CD14-positive monocyte (primary cell): ENCODE measurements around the gene SPO11. TPM values are rescaled to one million over a fixed set of nuclear protein-coding genes. Genes with fewer than 3 reads are reported as not detected.

Experiments
- DNase-seq, 3 donors: peaks; one replicate each; pipeline ENCODE4 v3.0.0-alpha.2; 2011 to 2022
- H2AFZ ChIP-seq: 2 replicates; pipeline ENCODE4 v1.6.0; 2012; ENCODE audit warnings: mild to moderate bottlenecking, low read depth, low read length, inconsistent platforms; ENCODE audit not compliant: insufficient read depth, poor library complexity, severe bottlenecking
- H3K27ac ChIP-seq, 2 donors: 1 replicate in 1 of 2; 2 replicates in 1 of 2; pipeline ENCODE4 v1.5.1; 2012 to 2013; ENCODE audit warnings: low read length in 2 of 2, control low read depth in 1 of 2, inconsistent platforms in 1 of 2, low read depth in 1 of 2, mild to moderate bottlenecking in 1 of 2
- H3K27me3 ChIP-seq, 2 donors: one replicate each; pipeline versions ENCODE4 v1.6.0 to v1.6.1; 2011 to 2013; ENCODE audit warnings: low read length in 2 of 2; ENCODE audit not compliant: control insufficient read depth in 2 of 2, insufficient read depth in 2 of 2
- H3K36me3 ChIP-seq, 2 donors: replicated peaks in 1 of 2; 1 replicate in 1 of 2; 2 replicates in 1 of 2; pipeline versions ENCODE4 v1.5.1 to v1.6.1; 2012 to 2013; ENCODE audit warnings: low read length in 2 of 2, control low read depth in 1 of 2, inconsistent platforms in 1 of 2, mild to moderate bottlenecking in 1 of 2; ENCODE audit not compliant: insufficient read depth in 2 of 2, control insufficient read depth in 1 of 2
- H3K4me1 ChIP-seq, 2 donors: 1 replicate in 1 of 2; 2 replicates in 1 of 2; pipeline versions ENCODE4 v1.5.1 to v1.6.1; 2012 to 2013; ENCODE audit warnings: low read length in 2 of 2, control low read depth in 1 of 2, inconsistent platforms in 1 of 2, mild to moderate bottlenecking in 1 of 2, moderate library complexity in 1 of 2; ENCODE audit not compliant: insufficient read depth in 2 of 2, control insufficient read depth in 1 of 2
- H3K4me2 ChIP-seq: replicated peaks from 2 replicates; pipeline ENCODE3; 2012; ENCODE audit warnings: low read length, moderate library complexity, mild to moderate bottlenecking; ENCODE audit not compliant: poor library complexity, severe bottlenecking; ENCODE audit errors: extremely low read depth
- H3K4me3 ChIP-seq, 3 experiments: fragments of 200-600 bp in 1 of 3; sonication (generic) in 1 of 3; replicated peaks in 1 of 3; 1 replicate in 2 of 3; 2 replicates in 1 of 3; pipeline ENCODE4 v1.5.1; 2011 to 2013; ENCODE audit warnings: low read length in 3 of 3, mild to moderate bottlenecking in 3 of 3, control low read depth in 2 of 3, low read depth in 2 of 3, inconsistent platforms in 1 of 3, moderate library complexity in 1 of 3
- H3K79me2 ChIP-seq: 2 replicates; pipeline ENCODE4 v1.6.0; 2012; ENCODE audit warnings: mild to moderate bottlenecking, control low read depth, inconsistent platforms, low read length, moderate library complexity; ENCODE audit not compliant: insufficient read depth
- H3K9ac ChIP-seq: 2 replicates; pipeline ENCODE4 v1.6.0; 2017; ENCODE audit warnings: low read length, mild to moderate bottlenecking; ENCODE audit not compliant: insufficient read depth, poor library complexity, severe bottlenecking
- H3K9me3 ChIP-seq, 2 donors: replicated peaks in 1 of 2; 1 replicate in 1 of 2; 2 replicates in 1 of 2; pipeline versions ENCODE4 v1.5.1 to v1.6.1; 2012 to 2013; ENCODE audit warnings: low read length in 2 of 2, control low read depth in 1 of 2; ENCODE audit not compliant: control insufficient read depth in 1 of 2, insufficient read depth in 1 of 2
- H4K20me1 ChIP-seq: 2 replicates; pipeline ENCODE4 v1.6.0; 2012; ENCODE audit warnings: mild to moderate bottlenecking, low read length, control low read depth, moderate library complexity; ENCODE audit not compliant: insufficient read depth
- H3K27ac Mint-ChIP-seq, 7 donors: one replicate each; pipeline ENCODE4 v1.8.0; 2020; ENCODE audit warnings: mild to moderate bottlenecking in 7 of 7, mixed read lengths in 7 of 7, moderate library complexity in 6 of 7, inconsistent platforms in 2 of 7
- H3K27me3 Mint-ChIP-seq, 3 donors: one replicate each; pipeline ENCODE4 v1.8.0; 2021 to 2022; ENCODE audit warnings: low read depth in 3 of 3, mild to moderate bottlenecking in 3 of 3, mixed read lengths in 3 of 3, moderate library complexity in 3 of 3, inconsistent platforms in 1 of 3
- H3K36me3 Mint-ChIP-seq, 2 donors: one replicate each; pipeline ENCODE4 v1.8.0; 2020; ENCODE audit warnings: mixed read lengths in 2 of 2, inconsistent platforms in 1 of 2, mild to moderate bottlenecking in 1 of 2
- H3K4me1 Mint-ChIP-seq: one replicate; pipeline ENCODE4 v1.8.0; 2020; ENCODE audit warnings: mild to moderate bottlenecking, mixed read lengths
- H3K4me3 Mint-ChIP-seq, 2 donors: one replicate each; pipeline ENCODE4 v1.8.0; 2020; ENCODE audit warnings: mild to moderate bottlenecking in 2 of 2, mixed read lengths in 2 of 2, moderate library complexity in 1 of 2
- H3K9me3 Mint-ChIP-seq, 7 donors: one replicate each; pipeline ENCODE4 v1.8.0; 2020 to 2022; ENCODE audit warnings: mixed read lengths in 7 of 7, mild to moderate bottlenecking in 6 of 7, moderate library complexity in 6 of 7, inconsistent platforms in 2 of 7
- WGBS: methylation state at CpG from one replicate; pipeline ENCODE4 v1.1.5; 2013; ENCODE audit warnings: missing lambda C conversion rate; ENCODE audit not compliant: insufficient coverage; 5-methylcytosine and 5-hydroxymethylcytosine counted together
- intact Hi-C, 2 donors: fragments of 100-400 bp; cut with micrococcal nuclease; formaldehyde crosslinking; loops; one replicate each; pipeline versions ENCODE4 v1.15.0 to v1.15.1; 2023
- polyA plus RNA-seq, 3 donors: library from polyadenylated mRNA; depleted of rRNA in 1 of 3; unstranded in 2 of 3; stranded (reverse) in 1 of 3; fragments of 300-500 nt in 2 of 3; fragments of >200 nt in 1 of 3; fragmentation: Illumina TruSeq in 2 of 3; gene quantifications; 1 replicate in 2 of 3; 2 replicates in 1 of 3; pipeline ENCODE4 v1.2.3, GENCODE V29; 2012 to 2021
- TF ChIP-seq, protein P1 (sequence below): fragments of 200-600 bp; IDR thresholded peaks from one replicate; pipeline ENCODE4 v1.8.0; 2022; ENCODE audit warnings: antibody characterized with exemption, mild to moderate bottlenecking

SPO11 gene
- polyA plus RNA-seq, 3 donors: not detected

DNA sequence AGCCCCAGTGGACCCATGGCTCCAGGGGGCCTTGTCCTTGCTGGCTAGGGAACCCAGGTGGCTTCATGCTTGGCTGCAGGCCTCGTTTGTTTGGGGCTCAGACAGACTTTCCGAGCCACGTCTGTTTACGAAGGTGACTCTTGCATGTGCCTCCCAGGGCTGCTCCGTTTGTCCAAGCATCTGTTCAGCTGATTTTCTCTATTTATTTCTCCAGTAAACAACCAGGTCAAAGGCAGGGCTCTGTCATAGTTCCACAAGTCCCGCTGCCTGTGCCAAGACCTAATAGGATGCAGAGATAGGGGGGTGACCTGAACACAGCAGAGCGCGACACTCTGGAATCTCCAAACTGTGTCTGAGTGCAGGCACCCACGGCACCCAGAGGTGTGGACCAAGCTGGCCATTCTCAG is 12.8 kb upstream of the SPO11 start:
- intact Hi-C loops: no loop called here
- H3K27ac ChIP-seq: no peak overlapping the region
- H3K4me3 ChIP-seq: no peak overlapping the region
- no peaks in the 10 kb centered on the region for H3K79me2 ChIP-seq
- no peaks in the 10 kb centered on the region for H3K9me3 ChIP-seq
- peaks cover 0 to 3% (median 0%) of the 10 kb centered on the region in 7 donors for H3K9me3 Mint-ChIP-seq
- no peaks in the 10 kb centered on the region for H3K36me3 ChIP-seq
- peaks cover 10 to 14% (median 12%) of the 10 kb centered on the region in 3 donors for H3K27me3 Mint-ChIP-seq
- no peak for DNase-seq
- no peaks in the 10 kb centered on the region for H3K36me3 Mint-ChIP-seq
- no peaks in the 10 kb centered on the region for H3K27me3 ChIP-seq
- no peak overlapping the region for H3K4me3 Mint-ChIP-seq
- 93% methylated on average over 8 of the region's 9 CpGs for WGBS
- H2AFZ ChIP-seq: no peak overlapping the region
- H4K20me1 ChIP-seq: no peaks in the 10 kb centered on the region
- TF ChIP-seq, protein P1, sequence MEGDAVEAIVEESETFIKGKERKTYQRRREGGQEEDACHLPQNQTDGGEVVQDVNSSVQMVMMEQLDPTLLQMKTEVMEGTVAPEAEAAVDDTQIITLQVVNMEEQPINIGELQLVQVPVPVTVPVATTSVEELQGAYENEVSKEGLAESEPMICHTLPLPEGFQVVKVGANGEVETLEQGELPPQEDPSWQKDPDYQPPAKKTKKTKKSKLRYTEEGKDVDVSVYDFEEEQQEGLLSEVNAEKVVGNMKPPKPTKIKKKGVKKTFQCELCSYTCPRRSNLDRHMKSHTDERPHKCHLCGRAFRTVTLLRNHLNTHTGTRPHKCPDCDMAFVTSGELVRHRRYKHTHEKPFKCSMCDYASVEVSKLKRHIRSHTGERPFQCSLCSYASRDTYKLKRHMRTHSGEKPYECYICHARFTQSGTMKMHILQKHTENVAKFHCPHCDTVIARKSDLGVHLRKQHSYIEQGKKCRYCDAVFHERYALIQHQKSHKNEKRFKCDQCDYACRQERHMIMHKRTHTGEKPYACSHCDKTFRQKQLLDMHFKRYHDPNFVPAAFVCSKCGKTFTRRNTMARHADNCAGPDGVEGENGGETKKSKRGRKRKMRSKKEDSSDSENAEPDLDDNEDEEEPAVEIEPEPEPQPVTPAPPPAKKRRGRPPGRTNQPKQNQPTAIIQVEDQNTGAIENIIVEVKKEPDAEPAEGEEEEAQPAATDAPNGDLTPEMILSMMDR: no peak
- no peak overlapping the region for H3K27ac Mint-ChIP-seq
- H3K4me1 Mint-ChIP-seq: no peaks in the 10 kb centered on the region
- H3K4me1 ChIP-seq: no peaks in the 10 kb centered on the region
- H3K4me2 ChIP-seq: no peak overlapping the region
- H3K9ac ChIP-seq: no peak overlapping the region

DNA sequence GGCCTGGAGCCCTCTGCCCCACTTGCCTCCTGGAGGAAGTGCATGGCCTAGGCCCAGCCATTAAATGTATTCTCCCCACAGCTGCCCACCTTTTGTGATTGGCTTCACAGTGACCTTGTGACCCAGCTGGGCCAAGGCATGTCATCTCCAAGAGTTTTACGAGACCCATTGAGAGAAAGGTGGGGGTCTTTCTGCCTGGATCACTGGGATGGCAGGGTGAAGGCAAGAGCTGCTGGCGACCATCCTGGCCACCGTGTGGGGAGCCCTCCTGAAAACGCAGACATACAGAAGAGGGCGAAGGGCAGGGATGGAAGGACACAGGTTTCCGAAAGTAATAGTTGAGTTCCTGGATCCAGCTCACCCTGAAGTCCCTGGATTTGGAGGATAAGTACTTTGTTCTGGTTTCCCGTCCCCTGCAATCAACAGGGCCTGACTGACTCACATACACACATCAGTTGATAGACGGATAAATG is 12.3 kb upstream of the SPO11 start:
- Mint-ChIP-seq H3K4me3 (no peak overlapping the region), H3K27ac (no peak overlapping the region), H3K4me1 (no peaks in the 10 kb centered on the region), H3K36me3 (no peaks in the 10 kb centered on the region), H3K27me3 (peaks cover 13 to 19% (median 18%) of the 10 kb centered on the region in 3 donors), H3K9me3 (peaks cover 0 to 3% (median 0%) of the 10 kb centered on the region in 7 donors)
- H3K9ac ChIP-seq: no peak overlapping the region
- H3K9me3 ChIP-seq: no peaks in the 10 kb centered on the region
- H3K4me3 ChIP-seq: no peak overlapping the region
- no peaks in the 10 kb centered on the region for H3K79me2 ChIP-seq
- H2AFZ ChIP-seq: no peak overlapping the region
- H3K4me2 ChIP-seq: no peak overlapping the region
- no peaks in the 10 kb centered on the region for H4K20me1 ChIP-seq
- H3K27me3 ChIP-seq: no peaks in the 10 kb centered on the region
- no peaks in the 10 kb centered on the region for H3K4me1 ChIP-seq
- WGBS: 81% methylated on average over 4 of the region's 8 CpGs
- TF ChIP-seq, protein P1: no peak
- no peak overlapping the region for H3K27ac ChIP-seq
- no peak for DNase-seq
- no peaks in the 10 kb centered on the region for H3K36me3 ChIP-seq
- intact Hi-C loops: no loop called here
